KMS-11 (cell line): ENCODE data around the gene DNMT3A.

Experiments used
- H2AFZ ChIP-seq: fragments of 200-600 bp; sonication (generic); 2 replicates; pipeline ENCODE4 v1.6.1; 2016; ENCODE audit warnings: antibody characterized with exemption, mixed run types, low read depth
- H3K27ac ChIP-seq: fragments of 200-600 bp; sonication (generic); 2 replicates; pipeline ENCODE4 v1.6.1; 2016; ENCODE audit warnings: mild to moderate bottlenecking, mixed run types
- H3K27me3 ChIP-seq: fragments of 200-600 bp; sonication (generic); 2 replicates; pipeline ENCODE4 v1.6.1; 2017; ENCODE audit warnings: mild to moderate bottlenecking, low read depth, mixed run types, moderate library complexity; ENCODE audit not compliant: insufficient read depth
- H3K36me3 ChIP-seq: fragments of 200-600 bp; sonication (generic); 2 replicates; pipeline ENCODE4 v1.6.1; 2017; ENCODE audit warnings: mild to moderate bottlenecking, mixed run types; ENCODE audit not compliant: insufficient read depth
- H3K4me1 ChIP-seq: fragments of 200-600 bp; sonication (generic); 2 replicates; pipeline ENCODE4 v1.6.1; 2016; ENCODE audit warnings: mild to moderate bottlenecking, low read depth, mixed run types; ENCODE audit not compliant: poor library complexity, severe bottlenecking
- H3K4me2 ChIP-seq: fragments of 200-600 bp; sonication (generic); 2 replicates; pipeline ENCODE4 v1.7.0; 2016; ENCODE audit warnings: mild to moderate bottlenecking, mixed run types
- H3K4me3 ChIP-seq: fragments of 200-600 bp; sonication (generic); IDR thresholded peaks from 2 replicates; pipeline ENCODE4 v1.6.1; 2017; ENCODE audit warnings: low read depth, low read length, mixed read lengths; ENCODE audit not compliant: insufficient read depth
- H3K79me2 ChIP-seq: fragments of 200-600 bp; sonication (generic); 2 replicates; pipeline ENCODE4 v1.6.1; 2016; ENCODE audit warnings: low read depth, mixed run types; ENCODE audit not compliant: insufficient read depth
- H3K9ac ChIP-seq: fragments of 200-600 bp; sonication (generic); 2 replicates; pipeline ENCODE4 v1.6.1; 2016; ENCODE audit warnings: mild to moderate bottlenecking, mixed run types
- H4K20me1 ChIP-seq: fragments of 200-600 bp; sonication (generic); 2 replicates; pipeline ENCODE4 v1.6.1; 2016; ENCODE audit warnings: mild to moderate bottlenecking, mixed run types; ENCODE audit not compliant: insufficient read depth
- TF ChIP-seq, protein P1 (sequence below): fragments of 200-600 bp; sonication (generic); conservative IDR thresholded peaks from 2 replicates; pipeline ENCODE4 v1.6.1; 2017; ENCODE audit warnings: low read depth, mild to moderate bottlenecking, antibody characterized with exemption, low read length, moderate library complexity, mixed read lengths

DNMT3A gene

GRCh38 chr2:25232248-25232825 lies 109.4 kb downstream of the DNMT3A start:
- H3K4me2 ChIP-seq, result no peak overlapping the region
- no peaks in the 10 kb centered on the region for H3K27me3 ChIP-seq
- H3K79me2 ChIP-seq, result no peaks in the 10 kb centered on the region
- TF ChIP-seq, protein P1, sequence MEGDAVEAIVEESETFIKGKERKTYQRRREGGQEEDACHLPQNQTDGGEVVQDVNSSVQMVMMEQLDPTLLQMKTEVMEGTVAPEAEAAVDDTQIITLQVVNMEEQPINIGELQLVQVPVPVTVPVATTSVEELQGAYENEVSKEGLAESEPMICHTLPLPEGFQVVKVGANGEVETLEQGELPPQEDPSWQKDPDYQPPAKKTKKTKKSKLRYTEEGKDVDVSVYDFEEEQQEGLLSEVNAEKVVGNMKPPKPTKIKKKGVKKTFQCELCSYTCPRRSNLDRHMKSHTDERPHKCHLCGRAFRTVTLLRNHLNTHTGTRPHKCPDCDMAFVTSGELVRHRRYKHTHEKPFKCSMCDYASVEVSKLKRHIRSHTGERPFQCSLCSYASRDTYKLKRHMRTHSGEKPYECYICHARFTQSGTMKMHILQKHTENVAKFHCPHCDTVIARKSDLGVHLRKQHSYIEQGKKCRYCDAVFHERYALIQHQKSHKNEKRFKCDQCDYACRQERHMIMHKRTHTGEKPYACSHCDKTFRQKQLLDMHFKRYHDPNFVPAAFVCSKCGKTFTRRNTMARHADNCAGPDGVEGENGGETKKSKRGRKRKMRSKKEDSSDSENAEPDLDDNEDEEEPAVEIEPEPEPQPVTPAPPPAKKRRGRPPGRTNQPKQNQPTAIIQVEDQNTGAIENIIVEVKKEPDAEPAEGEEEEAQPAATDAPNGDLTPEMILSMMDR, result no peak
- no peaks in the 10 kb centered on the region for H3K36me3 ChIP-seq
- no peak overlapping the region for H3K9ac ChIP-seq
- no peak overlapping the region for H3K27ac ChIP-seq
- H3K4me1 ChIP-seq, result peaks cover 5% of the 10 kb centered on the region
- H3K4me3 ChIP-seq, result no peak overlapping the region
- H2AFZ ChIP-seq, result no peak overlapping the region
- H4K20me1 ChIP-seq, result no peaks in the 10 kb centered on the region

GRCh38 chr2:25230948-25231311 lies 110.8 kb downstream of the DNMT3A start:
- no peak overlapping the region for H2AFZ ChIP-seq
- H3K79me2 ChIP-seq, result no peaks in the 10 kb centered on the region
- H3K4me3 ChIP-seq, result no peak overlapping the region
- TF ChIP-seq, protein P1, result no peak
- no peak overlapping the region for H3K9ac ChIP-seq
- H3K27ac ChIP-seq, result no peak overlapping the region
- no peaks in the 10 kb centered on the region for H4K20me1 ChIP-seq
- H3K27me3 ChIP-seq, result no peaks in the 10 kb centered on the region
- no peak overlapping the region for H3K4me2 ChIP-seq
- H3K36me3 ChIP-seq, result no peaks in the 10 kb centered on the region
- H3K4me1 ChIP-seq, result peaks cover 15% of the 10 kb centered on the region

- Histone ChIP-seq H3K79me2 (no peaks in the 10 kb centered on the region), H4K20me1 (no peaks in the 10 kb centered on the region), H3K27me3 (no peaks in the 10 kb centered on the region), H3K4me1 (peaks cover 17% of the 10 kb centered on the region), H2AFZ (no peak overlapping the region), H3K27ac (no peak overlapping the region), H3K36me3 (no peaks in the 10 kb centered on the region), H3K9ac (no peak overlapping the region), H3K4me3 (no peak overlapping the region), H3K4me2 (no peak overlapping the region)
- TF ChIP-seq, protein P1, result no peak
These were observed 111.4 kb downstream of the DNMT3A start for GRCh38 chr2:25230198-25230947.

DNA sequence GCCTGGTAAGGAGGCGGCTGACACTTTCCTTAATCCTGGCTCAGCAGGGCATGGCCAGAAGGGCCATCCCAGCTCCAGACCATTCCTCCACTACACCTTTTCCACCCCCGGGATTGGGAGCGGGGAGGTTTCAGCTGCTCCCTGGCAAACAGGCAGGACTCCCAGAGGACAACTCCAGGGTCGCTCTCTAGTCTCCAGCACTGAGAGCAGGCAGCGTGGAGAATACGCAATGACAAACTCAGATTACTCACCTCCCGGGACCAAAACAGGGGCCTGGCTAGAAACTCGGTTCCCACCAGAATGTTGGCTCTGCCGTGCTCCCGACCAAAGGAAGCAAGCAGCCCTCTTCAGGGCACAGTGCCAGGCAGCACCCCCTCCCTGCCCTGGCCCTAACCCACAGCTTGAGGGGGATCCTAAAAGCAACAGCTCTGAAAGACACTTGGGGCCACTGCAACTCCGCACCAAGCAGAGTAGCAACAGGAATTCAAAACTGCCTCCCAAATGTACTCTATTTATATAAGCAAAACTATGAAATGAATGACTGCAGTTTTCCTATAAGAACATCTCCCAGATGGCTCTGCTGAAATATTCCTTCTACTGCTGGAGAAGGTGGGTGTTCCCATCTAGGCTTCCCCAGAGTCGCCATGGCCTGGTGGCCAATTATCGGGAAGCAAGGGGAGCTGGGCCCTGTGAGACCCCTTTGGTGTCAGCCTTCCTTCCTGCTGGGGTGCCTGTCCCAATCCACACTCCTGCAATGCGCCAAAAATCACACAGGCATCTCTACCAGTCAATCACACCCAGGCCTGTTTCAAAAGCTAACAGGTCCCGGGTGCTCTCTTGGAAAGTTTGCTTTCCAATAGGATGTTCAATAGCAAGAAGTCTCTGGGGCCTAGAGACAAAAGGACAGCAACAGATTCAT lies 112.2 kb downstream of the DNMT3A start:
- Histone ChIP-seq H4K20me1 (no peaks in the 10 kb centered on the region), H3K4me2 (no peak overlapping the region), H3K4me1 (peaks cover 17% of the 10 kb centered on the region), H3K9ac (no peak overlapping the region), H3K4me3 (no peak overlapping the region), H3K79me2 (no peaks in the 10 kb centered on the region), H3K27me3 (no peaks in the 10 kb centered on the region), H3K27ac (no peak overlapping the region), H2AFZ (no peak overlapping the region), H3K36me3 (no peaks in the 10 kb centered on the region)
- TF ChIP-seq, protein P1, result no peak
